T-helper 2 cell treated with Interferon-gamma antibody and Interleukin-4, amounts not matched to agents 5 μg/mL and 100 μg/mL, for 36 hours (primary cell): ENCODE measurements around the gene SQSTM1.
"Not testable (repeated sequence)": the region's sequence is repeated elsewhere in the genome, so short reads cannot be mapped to it uniquely, and the experiment has no call there.

Experiments used
- DNase-seq: peaks from one replicate; pipeline ENCODE4 v3.0.0; 2021; ENCODE audit warnings: low spot score
- H3K27ac Mint-ChIP-seq: one replicate; pipeline ENCODE4 v1.8.0; 2021; ENCODE audit warnings: mild to moderate bottlenecking, mixed read lengths
- H3K27me3 Mint-ChIP-seq: one replicate; pipeline ENCODE4 v1.8.0; 2021; ENCODE audit warnings: low read depth, mixed read lengths
- H3K36me3 Mint-ChIP-seq: one replicate; pipeline ENCODE4 v1.8.0; 2021; ENCODE audit warnings: low read depth, mixed read lengths
- H3K4me1 Mint-ChIP-seq: one replicate; pipeline ENCODE4 v1.8.0; 2021; ENCODE audit warnings: low read depth, mixed read lengths
- H3K4me3 Mint-ChIP-seq: one replicate; pipeline ENCODE4 v1.8.0; 2022; ENCODE audit warnings: mild to moderate bottlenecking, moderate library complexity, mixed read lengths
- H3K9me3 Mint-ChIP-seq: one replicate; pipeline ENCODE4 v1.8.0; 2021; ENCODE audit warnings: mixed read lengths

SQSTM1 gene

GRCh38 chr5:179869101-179869500 lies 48.4 kb downstream of the SQSTM1 start:
- H3K36me3 Mint-ChIP-seq = peaks cover 34% of the 10 kb centered on the region
- H3K9me3 Mint-ChIP-seq = no peaks in the 10 kb centered on the region
- no peaks in the 10 kb centered on the region for H3K4me1 Mint-ChIP-seq

GRCh38 chr5:179869641-179870402 lies 49.1 kb downstream of the SQSTM1 start:
- peaks cover 35% of the 10 kb centered on the region for H3K36me3 Mint-ChIP-seq

More at GRCh38 chr5:179869101-179869500, 48.4 kb downstream of the SQSTM1 start:
- Mint-ChIP-seq H3K4me3 (no peak overlapping the region), H3K27me3 (no peaks in the 10 kb centered on the region), H3K27ac (no peak overlapping the region)
- no peak for DNase-seq

GRCh38 chr5:179870403-179870903 lies 49.7 kb downstream of the SQSTM1 start:
- Mint-ChIP-seq H3K36me3 (peaks cover 32% of the 10 kb centered on the region), H3K4me1 (no peaks in the 10 kb centered on the region), H3K4me3 (no peak overlapping the region), H3K9me3 (no peaks in the 10 kb centered on the region), H3K27me3 (no peaks in the 10 kb centered on the region), H3K27ac (no peak overlapping the region)
- DNase-seq = no peak

More at GRCh38 chr5:179869641-179870402, 49.1 kb downstream of the SQSTM1 start:
- no peak overlapping the region for H3K27ac Mint-ChIP-seq
- DNase-seq = no peak
- H3K27me3 Mint-ChIP-seq = no peaks in the 10 kb centered on the region
- no peak overlapping the region for H3K4me3 Mint-ChIP-seq
- H3K9me3 Mint-ChIP-seq = no peaks in the 10 kb centered on the region
- no peaks in the 10 kb centered on the region for H3K4me1 Mint-ChIP-seq

GRCh38 chr5:179870952-179871351 lies 50.2 kb downstream of the SQSTM1 start:
- H3K27me3 Mint-ChIP-seq = no peaks in the 10 kb centered on the region
- H3K4me1 Mint-ChIP-seq = no peaks in the 10 kb centered on the region
- no peak overlapping the region for H3K4me3 Mint-ChIP-seq
- H3K27ac Mint-ChIP-seq = no peak overlapping the region
- no peak for DNase-seq
- H3K36me3 Mint-ChIP-seq = peaks cover 32% of the 10 kb centered on the region
- no peaks in the 10 kb centered on the region for H3K9me3 Mint-ChIP-seq

GRCh38 chr5:179871533-179871932 lies 50.8 kb downstream of the SQSTM1 start:
- H3K36me3 Mint-ChIP-seq = peaks cover 34% of the 10 kb centered on the region
- not testable (repeated sequence) for H3K4me3 Mint-ChIP-seq, H3K4me1 Mint-ChIP-seq, H3K27me3 Mint-ChIP-seq, H3K27ac Mint-ChIP-seq, DNase-seq, H3K9me3 Mint-ChIP-seq

GRCh38 chr5:179872055-179872827 lies 51.5 kb downstream of the SQSTM1 start:
- H3K27ac Mint-ChIP-seq = no peak overlapping the region
- no peaks in the 10 kb centered on the region for H3K4me1 Mint-ChIP-seq
- no peaks in the 10 kb centered on the region for H3K9me3 Mint-ChIP-seq
- H3K36me3 Mint-ChIP-seq = peaks cover 30% of the 10 kb centered on the region
- H3K4me3 Mint-ChIP-seq = no peak overlapping the region
- no peak for DNase-seq
- H3K27me3 Mint-ChIP-seq = no peaks in the 10 kb centered on the region

GRCh38 chr5:179872828-179873575 lies 52.3 kb downstream of the SQSTM1 start:
- Mint-ChIP-seq H3K4me1 (no peaks in the 10 kb centered on the region), H3K27me3 (no peaks in the 10 kb centered on the region), H3K9me3 (no peaks in the 10 kb centered on the region), H3K4me3 (no peak overlapping the region), H3K27ac (no peak overlapping the region), H3K36me3 (peaks cover 32% of the 10 kb centered on the region)
- DNase-seq = no peak

- no peaks in the 10 kb centered on the region for H3K4me1 Mint-ChIP-seq
- no peak overlapping the region for H3K4me3 Mint-ChIP-seq
- H3K27ac Mint-ChIP-seq = no peak overlapping the region
- DNase-seq = no peak
- no peaks in the 10 kb centered on the region for H3K27me3 Mint-ChIP-seq
- H3K36me3 Mint-ChIP-seq = peaks cover 26% of the 10 kb centered on the region
- H3K9me3 Mint-ChIP-seq = no peaks in the 10 kb centered on the region
Measured at GRCh38 chr5:179873588-179874110, 52.9 kb downstream of the SQSTM1 start.

GRCh38 chr5:179874136-179874535 lies 53.4 kb downstream of the SQSTM1 start:
- H3K27me3 Mint-ChIP-seq = no peaks in the 10 kb centered on the region
- peaks cover 22% of the 10 kb centered on the region for H3K36me3 Mint-ChIP-seq
- no peaks in the 10 kb centered on the region for H3K4me1 Mint-ChIP-seq
- H3K27ac Mint-ChIP-seq = no peak overlapping the region
- DNase-seq = no peak
- H3K9me3 Mint-ChIP-seq = no peaks in the 10 kb centered on the region
- no peak overlapping the region for H3K4me3 Mint-ChIP-seq

- H3K9me3 Mint-ChIP-seq = no peaks in the 10 kb centered on the region
Measured at GRCh38 chr5:179874536-179875292, 54.0 kb downstream of the SQSTM1 start.

GRCh38 chr5:179875741-179876609 lies 55.3 kb downstream of the SQSTM1 start:
- Mint-ChIP-seq H3K36me3 (peaks cover 17% of the 10 kb centered on the region), H3K9me3 (no peaks in the 10 kb centered on the region), H3K4me3 (no peak overlapping the region), H3K27me3 (no peaks in the 10 kb centered on the region), H3K27ac (no peak overlapping the region), H3K4me1 (no peaks in the 10 kb centered on the region)
- no peak for DNase-seq

More at GRCh38 chr5:179874536-179875292, 54.0 kb downstream of the SQSTM1 start:
- Mint-ChIP-seq H3K27ac (no peak overlapping the region), H3K4me1 (no peaks in the 10 kb centered on the region), H3K27me3 (no peaks in the 10 kb centered on the region), H3K4me3 (no peak overlapping the region), H3K36me3 (peaks cover 22% of the 10 kb centered on the region)
- no peak for DNase-seq

GRCh38 chr5:179876610-179876952 lies 55.9 kb downstream of the SQSTM1 start:
- no peak overlapping the region for H3K4me3 Mint-ChIP-seq
- no peaks in the 10 kb centered on the region for H3K4me1 Mint-ChIP-seq
- no peaks in the 10 kb centered on the region for H3K9me3 Mint-ChIP-seq
- peaks cover 22% of the 10 kb centered on the region for H3K36me3 Mint-ChIP-seq
- H3K27ac Mint-ChIP-seq = no peak overlapping the region
- no peak for DNase-seq
- H3K27me3 Mint-ChIP-seq = no peaks in the 10 kb centered on the region
